GM12864 (cell line): Measurements from ENCODE around the gene NAALADL2.
"Not testable (repeated sequence)": the region's sequence is repeated elsewhere in the genome, so short reads cannot be mapped to it uniquely, and the experiment has no call there.

Experiments
- DNase-seq: peaks from one replicate; pipeline ENCODE4 v3.0.0-alpha.2; 2011; ENCODE audit warnings: low read depth
- H3K4me3 ChIP-seq: 2 replicates; pipeline ENCODE4 v1.5.1; 2011; ENCODE audit warnings: mild to moderate bottlenecking, low read depth, low read length, control low read depth
- CTCF ChIP-seq: IDR thresholded peaks from 2 replicates; pipeline ENCODE4 v1.5.1; 2011; ENCODE audit warnings: low read depth, mild to moderate bottlenecking, moderate library complexity, low read length, control low read depth, inconsistent platforms; ENCODE audit errors: missing control alignments

Gene NAALADL2

DNA sequence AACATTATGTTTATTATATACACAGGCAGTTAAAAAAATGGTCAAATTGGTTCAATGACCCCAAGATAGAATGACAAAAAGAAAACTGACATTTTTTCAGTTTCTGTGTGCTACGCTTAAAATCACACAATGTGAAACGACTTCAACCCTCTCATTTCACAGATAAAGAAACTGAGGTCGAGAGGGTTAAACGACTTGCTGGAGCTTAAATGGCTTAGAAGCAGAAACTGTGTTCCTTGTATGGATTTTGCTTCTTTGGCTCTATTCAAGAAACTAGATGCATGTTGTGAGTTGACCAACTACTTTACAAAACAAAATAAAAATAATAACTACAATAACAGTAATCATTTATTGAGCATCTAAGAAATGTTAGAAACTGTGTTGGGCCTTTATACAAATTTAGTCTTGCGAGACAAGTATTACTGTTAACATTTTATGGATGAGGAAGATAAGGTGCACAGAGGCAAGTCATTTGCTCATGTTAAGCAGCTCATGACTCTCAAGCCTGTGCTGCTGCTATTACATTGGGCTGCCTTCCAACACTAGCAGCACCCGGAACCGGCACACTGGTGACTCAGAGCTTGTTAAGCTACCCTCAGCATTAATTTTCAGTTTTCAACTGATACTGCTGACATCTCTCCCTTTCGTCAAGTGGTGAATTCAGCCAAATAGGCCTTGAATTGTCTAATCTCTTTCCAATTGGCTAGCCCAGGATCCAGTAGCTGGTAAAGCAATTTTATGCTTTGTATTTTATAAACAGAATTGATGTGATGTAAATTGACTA lies 487.6 kb downstream of the NAALADL2 start:
- DNase-seq = no peak
- no peak for TF ChIP-seq CTCF
- H3K4me3 ChIP-seq = no peak overlapping the region

DNA sequence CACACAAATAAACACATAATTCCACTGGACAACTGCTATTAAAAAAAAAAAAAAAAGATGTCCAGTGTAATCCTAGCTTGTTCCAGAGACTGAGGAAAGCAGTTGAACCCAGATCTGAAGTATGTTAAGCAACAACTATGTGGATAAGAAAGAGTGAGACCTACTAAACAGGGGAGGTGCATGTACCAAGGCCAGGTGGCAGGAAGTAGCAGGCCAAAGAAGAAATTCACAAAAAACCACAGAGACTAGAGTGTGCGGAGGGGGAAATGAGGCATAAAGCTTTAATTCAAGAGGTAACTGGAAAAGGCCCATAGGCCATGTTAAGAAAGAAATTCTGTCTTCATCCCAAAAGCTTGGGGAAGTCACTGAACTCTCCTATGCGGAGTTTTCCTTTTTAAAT lies 490.0 kb downstream of the NAALADL2 start:
- DNase-seq = no peak
- H3K4me3 ChIP-seq = no peak overlapping the region
- no peak for TF ChIP-seq CTCF

- TF ChIP-seq CTCF = no peak
- no peak overlapping the region for H3K4me3 ChIP-seq
Measured at GRCh38 chr3:175355801-175356335, 496.7 kb downstream of the NAALADL2 start.

GRCh38 chr3:175356899-175357324 lies 497.8 kb downstream of the NAALADL2 start:
- DNase-seq = no peak

More at GRCh38 chr3:175355801-175356335, 496.7 kb downstream of the NAALADL2 start:
- no peak for DNase-seq

DNA sequence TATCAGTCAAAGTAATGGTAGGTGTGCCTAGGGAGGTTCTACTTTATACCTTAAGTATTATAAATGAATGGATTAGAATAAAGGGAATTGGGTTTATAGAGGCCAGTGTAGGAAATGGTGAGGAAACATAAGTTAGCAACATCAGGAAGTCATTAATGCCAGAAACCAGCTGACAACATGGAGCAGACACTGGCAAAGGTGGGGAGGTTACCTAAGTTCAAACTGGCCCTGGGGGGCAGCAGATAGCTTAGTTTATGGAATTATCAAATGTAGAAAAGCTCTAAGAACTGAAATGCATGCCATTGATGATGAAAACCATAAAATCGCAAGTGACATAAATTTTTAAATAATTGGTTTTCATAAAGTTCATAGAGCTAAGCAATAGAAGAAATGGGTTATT lies 498.6 kb downstream of the NAALADL2 start:
- H3K4me3 ChIP-seq = no peak overlapping the region
- no peak for TF ChIP-seq CTCF
- DNase-seq = no peak

More at GRCh38 chr3:175356899-175357324, 497.8 kb downstream of the NAALADL2 start:
- no peak for TF ChIP-seq CTCF
- no peak overlapping the region for H3K4me3 ChIP-seq

- no peak for DNase-seq
- no peak for TF ChIP-seq CTCF
- H3K4me3 ChIP-seq = no peak overlapping the region
Measured at GRCh38 chr3:175358935-175359334, 499.8 kb downstream of the NAALADL2 start.

DNA sequence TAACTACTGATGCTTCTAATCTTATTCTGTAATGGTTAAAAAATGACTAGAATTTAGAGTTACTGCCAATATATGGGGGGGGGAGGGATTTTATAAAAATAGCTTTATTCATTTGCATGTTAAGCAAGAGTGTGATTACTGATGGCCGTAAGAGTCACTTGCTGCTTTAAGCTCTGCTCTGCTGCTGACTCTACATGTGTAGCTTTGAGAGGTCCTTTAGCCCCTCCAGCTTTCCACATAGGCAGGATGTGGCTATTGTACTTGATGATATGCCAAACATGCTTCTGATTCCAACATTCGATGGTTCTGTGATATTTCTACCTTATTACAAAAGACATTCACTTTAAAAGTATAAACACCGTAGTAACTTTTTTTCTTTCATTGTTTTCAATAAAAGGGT lies 511.3 kb downstream of the NAALADL2 start:
- not testable (repeated sequence) for H3K4me3 ChIP-seq, DNase-seq

GRCh38 chr3:175371187-175371586 lies 512.1 kb downstream of the NAALADL2 start:
- H3K4me3 ChIP-seq, DNase-seq: not testable (repeated sequence)
